DMS153 (cell line): ENCODE measurements around the gene UBXN7.
"Not testable (repeated sequence)": the region's sequence is repeated elsewhere in the genome, so short reads cannot be mapped to it uniquely, and the experiment has no call there.

Experiments
- DNase-seq: peaks from one replicate; lab custom pipeline; 2025; lab: John Stamatoyannopoulos, UW

The UBXN7 gene, protein sequence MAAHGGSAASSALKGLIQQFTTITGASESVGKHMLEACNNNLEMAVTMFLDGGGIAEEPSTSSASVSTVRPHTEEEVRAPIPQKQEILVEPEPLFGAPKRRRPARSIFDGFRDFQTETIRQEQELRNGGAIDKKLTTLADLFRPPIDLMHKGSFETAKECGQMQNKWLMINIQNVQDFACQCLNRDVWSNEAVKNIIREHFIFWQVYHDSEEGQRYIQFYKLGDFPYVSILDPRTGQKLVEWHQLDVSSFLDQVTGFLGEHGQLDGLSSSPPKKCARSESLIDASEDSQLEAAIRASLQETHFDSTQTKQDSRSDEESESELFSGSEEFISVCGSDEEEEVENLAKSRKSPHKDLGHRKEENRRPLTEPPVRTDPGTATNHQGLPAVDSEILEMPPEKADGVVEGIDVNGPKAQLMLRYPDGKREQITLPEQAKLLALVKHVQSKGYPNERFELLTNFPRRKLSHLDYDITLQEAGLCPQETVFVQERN

DNA sequence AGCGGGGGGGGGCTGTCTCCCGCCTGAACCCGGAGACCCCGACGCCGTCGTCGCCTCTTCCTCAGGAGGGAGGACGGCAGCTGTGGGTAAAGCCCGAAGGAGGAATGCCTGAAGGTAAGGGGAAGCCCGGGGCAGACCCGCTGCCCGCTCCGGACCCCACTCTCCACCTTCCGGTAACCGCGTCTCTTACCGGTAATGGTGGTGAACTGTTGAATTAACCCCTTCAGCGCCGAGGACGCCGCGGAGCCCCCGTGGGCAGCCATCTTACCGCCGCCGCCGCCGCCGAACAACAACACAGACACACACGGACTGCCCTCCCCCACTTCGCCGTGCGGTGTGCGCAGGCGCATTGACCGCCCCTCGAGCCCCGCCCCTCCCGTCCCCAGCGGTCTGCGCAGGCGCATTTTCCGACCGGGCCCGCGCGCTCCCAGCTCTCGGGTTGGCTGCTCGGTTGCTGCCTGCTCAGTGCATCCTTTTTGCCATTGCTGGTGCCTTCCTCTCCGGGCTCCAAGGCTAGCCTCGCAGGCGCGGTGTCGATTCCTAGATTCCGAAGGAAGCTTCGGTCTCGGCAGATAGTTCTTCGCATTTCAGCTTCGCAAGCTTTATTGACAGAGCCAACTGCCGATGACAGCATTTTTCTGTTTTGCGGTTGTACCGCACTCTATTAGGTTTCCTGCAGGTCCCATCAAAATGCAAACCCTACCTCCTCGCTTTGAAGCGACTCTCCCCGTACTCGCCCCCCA is at the start of gene UBXN7:
Gene UBXN7, minus strand, starts transcription at position 291 of the 743 bp plus-strand sequence. Its CDS starts 28 bp downstream, at position 263.
- DNase-seq, result peak; percentile 90

- no peak for DNase-seq
Measured at GRCh38 chr3:196477678-196478077, 45.5 kb upstream of the UBXN7 start.

DNA sequence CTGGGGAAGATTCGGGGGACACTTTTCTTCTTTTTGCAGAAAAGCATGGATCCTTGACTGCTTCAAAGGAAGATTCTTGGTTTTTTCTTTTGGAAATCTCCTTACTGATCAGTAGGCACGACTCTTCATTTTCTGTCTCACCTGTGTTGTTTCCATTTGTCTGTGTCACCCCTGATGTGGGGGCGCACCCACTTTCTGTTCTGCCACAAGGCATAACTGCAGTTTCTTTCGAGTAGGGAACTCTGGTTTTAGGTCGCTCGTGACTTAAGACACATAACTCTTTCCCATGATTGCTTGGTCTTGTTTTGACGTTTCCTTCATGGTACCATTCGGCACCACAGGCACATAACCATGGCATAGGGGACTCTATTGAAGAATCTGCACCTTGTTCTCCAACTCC is 40.1 kb upstream of the UBXN7 start:
- DNase-seq, result no peak

DNA sequence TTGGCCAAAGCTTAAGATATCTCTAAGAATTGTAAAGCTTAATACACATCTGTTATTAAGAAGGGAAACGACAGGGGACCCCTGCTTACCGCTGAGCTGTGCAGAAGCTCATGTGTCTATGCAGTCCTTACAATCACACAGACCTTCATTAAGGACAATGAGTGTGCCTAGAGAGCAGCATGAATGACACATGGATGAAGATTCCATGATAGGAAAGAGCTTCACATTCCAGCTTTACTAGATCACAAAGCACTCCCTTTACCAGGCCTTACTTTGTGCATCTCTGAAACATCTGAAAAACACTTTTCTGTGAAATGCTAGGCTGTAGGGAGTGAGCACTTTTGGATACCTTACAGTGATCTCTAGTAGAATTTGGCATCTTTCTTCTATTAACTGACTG is 39.3 kb upstream of the UBXN7 start:
- no peak for DNase-seq

DNA sequence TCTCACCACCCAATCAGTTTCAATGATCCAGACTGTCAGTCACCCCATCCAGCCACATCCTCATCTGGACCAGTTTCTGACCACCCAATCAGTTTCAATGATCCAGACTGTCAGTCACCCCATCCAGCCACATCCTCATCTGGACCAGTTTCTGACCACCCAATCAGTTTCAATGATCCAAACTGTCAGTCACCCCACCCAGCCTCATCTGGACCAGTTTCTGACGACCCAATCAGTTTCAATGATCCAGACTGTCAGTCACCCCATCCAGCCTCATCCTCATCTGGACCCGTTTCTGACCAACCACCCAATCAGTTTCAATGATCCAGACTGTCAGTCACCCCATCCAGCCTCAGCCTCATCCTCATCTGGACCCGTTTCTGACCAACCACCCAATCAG is 38.0 kb upstream of the UBXN7 start:
- not testable (repeated sequence) for DNase-seq

- no peak for DNase-seq
Measured at GRCh38 chr3:196463804-196464203, 31.6 kb upstream of the UBXN7 start.

DNA sequence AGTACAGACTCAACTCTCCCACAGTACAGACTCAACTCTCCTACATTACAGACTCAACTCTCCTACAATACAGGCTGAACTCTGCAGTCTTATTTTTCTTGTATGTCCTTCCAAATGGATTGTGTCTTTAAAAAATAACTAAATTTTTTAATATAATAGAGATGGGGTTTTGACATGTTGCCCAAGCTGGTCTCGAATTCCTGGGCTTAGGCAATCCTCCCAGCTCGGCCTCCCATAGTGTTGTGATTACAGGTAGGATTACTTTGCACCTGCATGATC is 31.2 kb upstream of the UBXN7 start:
- no peak for DNase-seq

GRCh38 chr3:196462680-196463477 is 30.7 kb upstream of the UBXN7 start:
- DNase-seq, result not testable (repeated sequence)

DNA sequence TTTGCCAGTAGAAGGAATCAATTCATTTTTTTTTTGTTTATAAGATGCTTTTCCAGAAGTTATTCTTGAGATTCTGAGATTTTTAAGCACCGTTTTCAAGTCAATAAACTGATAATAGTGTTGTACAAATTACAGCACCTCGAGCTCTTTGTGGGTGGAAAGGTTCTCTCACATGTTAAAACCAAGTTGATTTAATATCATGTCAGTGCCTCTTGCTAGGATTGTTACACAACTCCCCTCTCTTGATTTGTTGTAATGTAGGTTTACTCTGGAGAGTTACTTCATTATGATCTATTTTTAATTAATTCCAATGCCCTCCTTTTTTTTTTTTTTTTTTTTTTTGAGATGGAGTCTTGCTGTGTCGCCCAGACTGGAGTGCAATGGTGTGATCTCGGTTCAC is 25.8 kb upstream of the UBXN7 start:
- DNase-seq, result no peak

- not testable (repeated sequence) for DNase-seq
Measured at GRCh38 chr3:196457470-196457869, 25.2 kb upstream of the UBXN7 start.

DNA sequence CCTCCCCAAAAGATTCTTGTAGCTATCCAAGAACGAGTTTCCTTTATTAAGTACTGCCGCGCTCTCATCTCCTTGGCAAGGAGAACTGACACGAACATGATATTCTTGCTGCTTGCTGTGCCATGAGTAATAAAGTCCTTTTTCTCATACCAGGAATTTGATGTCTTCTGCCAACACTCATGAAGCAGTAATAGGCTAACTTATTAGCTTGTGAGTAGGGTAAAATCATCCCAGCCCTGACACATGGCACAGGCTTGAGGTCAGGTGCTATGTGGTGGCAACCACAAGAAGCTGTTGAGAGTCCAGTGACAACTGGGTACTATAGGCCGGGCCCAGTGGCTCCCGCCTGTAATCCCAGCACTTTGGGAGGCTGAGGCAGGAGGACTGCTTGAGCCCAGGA is 22.7 kb upstream of the UBXN7 start:
- no peak for DNase-seq

- not testable (repeated sequence) for DNase-seq
Measured at GRCh38 chr3:196445391-196445790, 13.2 kb upstream of the UBXN7 start.

GRCh38 chr3:196444500-196444894 is 12.3 kb upstream of the UBXN7 start:
- no peak for DNase-seq

DNA sequence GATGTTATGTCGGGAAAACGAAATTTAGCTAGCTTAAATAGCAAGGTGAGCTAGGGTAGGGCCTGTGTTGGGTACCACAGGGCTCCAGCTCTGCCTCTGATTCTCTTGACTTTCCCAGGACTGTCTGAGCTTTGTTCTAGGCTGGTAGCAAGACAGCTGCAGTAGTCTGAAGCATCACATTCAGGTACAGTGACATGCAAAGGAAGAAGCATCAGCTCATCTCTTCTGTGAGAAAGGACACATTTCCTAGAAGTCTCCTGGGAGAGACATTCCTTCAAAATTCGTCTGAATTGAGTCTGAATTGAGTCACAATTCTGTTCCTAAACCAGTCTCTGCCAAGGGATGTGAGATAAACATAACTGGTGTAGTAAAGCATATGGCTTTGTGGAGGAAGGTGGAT is 8.5 kb upstream of the UBXN7 start:
- DNase-seq, result no peak

DNA sequence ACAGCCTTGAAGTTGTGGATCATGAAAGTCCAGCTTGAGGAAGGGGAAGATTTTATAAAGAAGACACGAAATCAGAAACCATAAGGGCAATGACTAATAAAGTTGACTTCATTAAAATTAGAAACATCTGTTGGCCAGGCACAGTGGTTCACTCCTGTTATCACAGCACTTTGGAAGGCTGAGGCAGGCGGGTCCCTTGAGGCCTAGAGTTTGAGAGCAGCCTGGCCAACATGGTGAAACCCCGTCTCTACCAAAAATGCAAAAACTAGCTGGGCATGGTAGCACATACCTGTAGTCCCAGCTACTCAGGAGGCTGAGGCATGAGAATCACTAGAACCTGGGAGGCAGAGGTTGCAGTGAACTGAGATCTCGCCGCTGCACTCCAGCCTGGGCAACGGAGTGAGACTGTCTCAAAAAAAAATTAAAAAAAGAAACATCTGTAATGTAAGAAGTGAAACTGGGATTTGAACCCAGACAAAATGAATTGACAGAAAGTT is 7.9 kb upstream of the UBXN7 start:
- DNase-seq, result no peak

- no peak for DNase-seq
Measured at GRCh38 chr3:196431181-196432136, 768 bp downstream of the UBXN7 start.

DNA sequence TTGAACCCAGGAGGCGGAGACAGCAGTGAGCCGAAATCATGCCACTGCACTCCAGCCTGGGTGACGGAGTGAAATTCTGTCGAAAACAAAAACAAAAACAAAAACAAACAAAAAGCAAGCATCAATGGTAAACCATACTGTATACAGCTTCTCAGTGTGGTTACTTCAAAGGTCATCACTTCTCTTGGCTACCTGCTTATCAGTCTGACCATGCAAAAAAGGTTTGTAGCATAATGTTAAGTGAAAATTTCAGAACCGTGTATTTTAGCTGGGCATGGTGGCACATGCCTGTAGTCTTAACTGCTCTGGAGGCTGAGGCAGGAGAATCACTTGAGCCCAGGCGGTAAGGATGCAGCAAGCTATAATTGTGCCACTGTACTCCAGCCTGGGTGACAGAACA is 4.2 kb downstream of the UBXN7 start:
- DNase-seq, result no peak

- not testable (repeated sequence) for DNase-seq
Measured at GRCh38 chr3:196424421-196424820, 7.8 kb downstream of the UBXN7 start.

GRCh38 chr3:196423044-196423781 is 9.0 kb downstream of the UBXN7 start:
- DNase-seq, result peak; percentile 35

GRCh38 chr3:196421668-196422067 is 10.6 kb downstream of the UBXN7 start:
- not testable (repeated sequence) for DNase-seq
